H1 (cell line): Measurements from ENCODE around the gene ZNF576. TPM values are rescaled to one million over a fixed set of nuclear protein-coding genes. Genes with fewer than 3 reads are reported as not detected.

Experiments
- ASH2L ChIP-seq: fragments of 200-600, 300-600 bp; sonication (generic); IDR thresholded peaks from one replicate; pipeline ENCODE4 v1.7.1; 2017; ENCODE audit warnings: low read length
- CHD7 ChIP-seq: fragments of 300-600 bp; sonication (generic); IDR thresholded peaks from 2 replicates; pipeline ENCODE4 v1.7.1; 2012; ENCODE audit warnings: low read length, moderate library complexity, mild to moderate bottlenecking, inconsistent platforms; ENCODE audit not compliant: insufficient replicate concordance
- RXRA ChIP-seq: IDR thresholded peaks from 2 replicates; pipeline ENCODE4 v1.6.1; 2011; ENCODE audit warnings: low read depth, mild to moderate bottlenecking, low read length, moderate library complexity; ENCODE audit not compliant: insufficient read depth
- TAF7 ChIP-seq: optimal IDR thresholded peaks from 2 replicates; pipeline ENCODE3; 2011; ENCODE audit warnings: low read depth, mild to moderate bottlenecking, inconsistent platforms, low read length, moderate library complexity, borderline replicate concordance
- polyA plus RNA-seq, 7 experiments: library from polyadenylated mRNA; depleted of rRNA in 3 of 7; stranded (reverse) in 5 of 7; unstranded in 2 of 7; fragments of >200 nt in 5 of 7; fragments of 200-250 nt in 2 of 7; gene quantifications; 1 replicate in 5 of 7; 2 replicates in 1 of 7; 4 replicates in 1 of 7; pipeline versions ENCODE4 v1.2.1 to v1.2.3, GENCODE V29; 2011 to 2013; ENCODE audit warnings: missing spikeins in 2 of 7, mixed read lengths in 2 of 7
- total RNA-seq: library from RNA; stranded (reverse); fragmentation: NEBNext Ultra II Directional; extraction: Animal tissue kit (Norgen Biotek cat#: 25700); gene quantifications from 2 replicates; pipeline ENCODE4 v1.2.1, GENCODE V29; 2021

ZNF576 gene
- total and polyA plus RNA-seq, 2 of the 8 experiments (the other 6 are each of a cell fraction or from before 2014, with no cell fraction given) = 13.6 to 32.4 TPM

GRCh38 chr19:43596842-43597461, 557 bp downstream of the ZNF576 start (continued):
- TF ChIP-seq CHD7 (no peak), RXRA (no peak), TAF7 (no peak), ASH2L (no peak)
